Measurements from ENCODE around the gene ATE1. TPM values are rescaled to one million over a fixed set of nuclear protein-coding genes. Genes with fewer than 3 reads are reported as not detected.
"Not testable (repeated sequence)": the region's sequence is repeated elsewhere in the genome, so short reads cannot be mapped to it uniquely, and the experiment has no call there.

The ATE1 gene
- total RNA-seq, 1 experiment from 2014 or later: 18.7 TPM

- H3K36me3 Mint-ChIP-seq (ENCODE audit: insufficient read depth, unreplicated experiment): no peaks in the 10 kb centered on the region
- H3K9me3 Mint-ChIP-seq (ENCODE audit: low read depth, unreplicated experiment): peaks cover 2% of the 10 kb centered on the region
- no peak overlapping the region for H3K4me3 Mint-ChIP-seq (ENCODE audit: low read depth, unreplicated experiment)
- peaks cover 7% of the 10 kb centered on the region for H3K4me1 Mint-ChIP-seq (ENCODE audit: low read depth, unreplicated experiment)
- DNase-seq: no peak
- intact Hi-C loops (cut with micrococcal nuclease; ENCODE audit: unreplicated experiment): no loop called here
- H3K27ac Mint-ChIP-seq (ENCODE audit: unreplicated experiment): no peak overlapping the region
- no peaks in the 10 kb centered on the region for H3K27me3 Mint-ChIP-seq (ENCODE audit: unreplicated experiment)
- no TSS peak for BruUV-seq (replicated peaks)
- CTCF ChIA-PET: interaction anchor here (0.9 kb wide), 1 partner anchor 10 kb away, joined by 3 read pairs; no protein-coding TSS in a partner anchor
- TF ChIP-seq CTCF (IDR thresholded peaks at IDR 0.05; ENCODE audit: unreplicated experiment): no peak
Observed at GRCh38 chr10:121765204-121765603, 162.6 kb downstream of the ATE1 start.

GRCh38 chr10:121764233-121764942, 163.4 kb downstream of the ATE1 start:
- H3K27ac Mint-ChIP-seq (ENCODE audit: unreplicated experiment): no peak overlapping the region
- intact Hi-C loops (cut with micrococcal nuclease; ENCODE audit: unreplicated experiment): no loop called here

DNA sequence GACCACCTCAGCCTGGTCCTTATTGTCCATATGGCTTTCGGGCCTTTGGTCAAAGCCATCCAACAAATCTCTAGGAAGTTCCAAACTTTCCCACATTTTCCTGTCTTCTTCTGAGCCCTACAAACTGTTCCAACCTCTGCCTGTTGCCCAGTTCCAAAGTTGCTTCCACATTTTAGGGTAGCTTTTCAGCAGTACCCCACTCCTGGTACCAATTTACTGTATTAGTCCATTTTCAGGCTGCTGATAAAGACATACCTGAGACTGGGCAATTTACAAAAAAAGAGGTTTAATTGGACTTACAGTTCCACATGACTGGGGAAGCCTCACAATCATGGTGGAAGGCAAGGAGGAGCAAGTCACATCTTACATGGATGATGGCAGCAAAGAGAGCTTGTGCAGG, 170.6 kb downstream of the ATE1 start:
- H3K4me1 Mint-ChIP-seq (ENCODE audit: low read depth, unreplicated experiment); intact Hi-C loops (cut with micrococcal nuclease; ENCODE audit: unreplicated experiment); H3K36me3 Mint-ChIP-seq (ENCODE audit: insufficient read depth, unreplicated experiment); DNase-seq; H3K4me3 Mint-ChIP-seq (ENCODE audit: low read depth, unreplicated experiment); H3K9me3 Mint-ChIP-seq (ENCODE audit: low read depth, unreplicated experiment); H3K27ac Mint-ChIP-seq (ENCODE audit: unreplicated experiment); BruUV-seq (replicated peaks); CTCF ChIA-PET; H3K27me3 Mint-ChIP-seq (ENCODE audit: unreplicated experiment): not testable (repeated sequence)

More at GRCh38 chr10:121764233-121764942, 163.4 kb downstream of the ATE1 start:
- no peak for DNase-seq
- peaks cover 7% of the 10 kb centered on the region for H3K4me1 Mint-ChIP-seq (ENCODE audit: low read depth, unreplicated experiment)
- no peaks in the 10 kb centered on the region for H3K36me3 Mint-ChIP-seq (ENCODE audit: insufficient read depth, unreplicated experiment)
- no TSS peak for BruUV-seq (replicated peaks)
- no peak overlapping the region for H3K4me3 Mint-ChIP-seq (ENCODE audit: low read depth, unreplicated experiment)
- H3K9me3 Mint-ChIP-seq (ENCODE audit: low read depth, unreplicated experiment): peaks cover 2% of the 10 kb centered on the region
- H3K27me3 Mint-ChIP-seq (ENCODE audit: unreplicated experiment): no peaks in the 10 kb centered on the region
- TF ChIP-seq CTCF (IDR thresholded peaks at IDR 0.05; ENCODE audit: unreplicated experiment): no peak
- CTCF ChIA-PET: interaction anchor here (0.9 kb wide), 1 partner anchor 10 kb away, joined by 3 read pairs; no protein-coding TSS in a partner anchor

DNA sequence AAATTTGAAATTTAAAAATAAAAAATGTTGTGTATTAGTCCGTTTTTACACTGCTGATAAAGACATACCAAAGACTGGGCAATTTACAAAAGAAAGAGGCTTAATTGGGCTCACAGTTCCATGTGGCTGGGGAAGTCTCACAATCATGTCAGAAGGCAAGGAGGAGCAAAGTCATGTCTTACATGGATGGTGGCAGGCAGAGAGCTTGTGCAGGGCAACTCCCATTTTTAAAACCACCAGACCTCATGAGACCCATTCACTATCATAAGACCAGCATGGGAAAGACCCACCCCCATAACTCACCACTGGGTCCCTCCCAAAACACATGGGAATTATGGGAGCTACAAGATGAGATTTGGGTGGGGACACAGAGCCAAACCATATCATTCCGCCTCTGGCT, 172.3 kb downstream of the ATE1 start:
- H3K4me3 Mint-ChIP-seq (ENCODE audit: low read depth, unreplicated experiment); H3K4me1 Mint-ChIP-seq (ENCODE audit: low read depth, unreplicated experiment); intact Hi-C loops (cut with micrococcal nuclease; ENCODE audit: unreplicated experiment); DNase-seq; BruUV-seq (replicated peaks); H3K36me3 Mint-ChIP-seq (ENCODE audit: insufficient read depth, unreplicated experiment); H3K27me3 Mint-ChIP-seq (ENCODE audit: unreplicated experiment); H3K9me3 Mint-ChIP-seq (ENCODE audit: low read depth, unreplicated experiment); CTCF ChIA-PET; H3K27ac Mint-ChIP-seq (ENCODE audit: unreplicated experiment): not testable (repeated sequence)

GRCh38 chr10:121754666-121755065, 173.2 kb downstream of the ATE1 start:
- Mint-ChIP-seq H3K9me3 (ENCODE audit: low read depth, unreplicated experiment) (peaks cover 5% of the 10 kb centered on the region), H3K27ac (ENCODE audit: unreplicated experiment) (no peak overlapping the region), H3K27me3 (ENCODE audit: unreplicated experiment) (no peaks in the 10 kb centered on the region), H3K4me1 (ENCODE audit: low read depth, unreplicated experiment) (no peaks in the 10 kb centered on the region), H3K4me3 (ENCODE audit: low read depth, unreplicated experiment) (no peak overlapping the region), H3K36me3 (ENCODE audit: insufficient read depth, unreplicated experiment) (peaks cover 5% of the 10 kb centered on the region)
- CTCF ChIA-PET: interaction anchor here (0.9 kb wide), 1 partner anchor 10 kb away, joined by 3 read pairs; no protein-coding TSS in a partner anchor
- DNase-seq: no peak
- no peak for TF ChIP-seq CTCF (IDR thresholded peaks at IDR 0.05; ENCODE audit: unreplicated experiment)
- no TSS peak for BruUV-seq (replicated peaks)
- intact Hi-C loops (cut with micrococcal nuclease; ENCODE audit: unreplicated experiment): no loop called here

Data from Calu3 (cell line).